Activated naive CD4-positive, alpha-beta T cell (primary cell): ENCODE measurements around the gene ARHGAP24.

Source experiments
- DNase-seq, 4 experiments: peaks; one replicate each; lab custom pipeline; 2025; lab: John Stamatoyannopoulos, UW

ARHGAP24 gene

GRCh38 chr4:85778632-85779131, 303.7 kb downstream of the ARHGAP24 start:
- DNase-seq = no peak

GRCh38 chr4:85779165-85779564, 304.2 kb downstream of the ARHGAP24 start:
- no peak for DNase-seq

GRCh38 chr4:85780664-85781063, 305.7 kb downstream of the ARHGAP24 start:
- no peak for DNase-seq

GRCh38 chr4:85783483-85783882, 308.5 kb downstream of the ARHGAP24 start:
- DNase-seq = no peak

GRCh38 chr4:85783900-85784299, 308.9 kb downstream of the ARHGAP24 start:
- no peak for DNase-seq

- DNase-seq = no peak
Observed at GRCh38 chr4:85784348-85784747, 309.4 kb downstream of the ARHGAP24 start.

GRCh38 chr4:85784947-85785346, 310.0 kb downstream of the ARHGAP24 start:
- no peak for DNase-seq

GRCh38 chr4:85787133-85787532, 312.2 kb downstream of the ARHGAP24 start:
- DNase-seq = no peak

GRCh38 chr4:85788604-85789003, 313.7 kb downstream of the ARHGAP24 start:
- no peak for DNase-seq

GRCh38 chr4:85789241-85789640, 314.3 kb downstream of the ARHGAP24 start:
- no peak for DNase-seq

GRCh38 chr4:85790582-85790981, 315.6 kb downstream of the ARHGAP24 start:
- no peak for DNase-seq

- no peak for DNase-seq
Observed at GRCh38 chr4:85792376-85793232, 317.7 kb downstream of the ARHGAP24 start.

- no peak for DNase-seq
Observed at GRCh38 chr4:85793233-85793585, 318.3 kb downstream of the ARHGAP24 start.

- no peak for DNase-seq
Observed at GRCh38 chr4:85798012-85798770, 323.2 kb downstream of the ARHGAP24 start.

- DNase-seq = no peak
Observed at GRCh38 chr4:85803856-85804255, 328.9 kb downstream of the ARHGAP24 start.

GRCh38 chr4:85805891-85806290, 330.9 kb downstream of the ARHGAP24 start:
- DNase-seq = no peak

GRCh38 chr4:85806334-85806733, 331.4 kb downstream of the ARHGAP24 start:
- no peak for DNase-seq

GRCh38 chr4:85807247-85807950, 332.4 kb downstream of the ARHGAP24 start:
- no peak for DNase-seq

- no peak for DNase-seq
Observed at GRCh38 chr4:85808104-85808503, 333.2 kb downstream of the ARHGAP24 start.

GRCh38 chr4:85808864-85809263, 333.9 kb downstream of the ARHGAP24 start:
- DNase-seq = no peak

GRCh38 chr4:85812776-85813175, 337.8 kb downstream of the ARHGAP24 start:
- DNase-seq = no peak

GRCh38 chr4:85815796-85816459, 341.0 kb downstream of the ARHGAP24 start:
- no peak for DNase-seq
